A549 treated with CpdA at 1 μM for 4 hours (cell line): ENCODE data around the gene SPN. TPM values are rescaled to one million over a fixed set of nuclear protein-coding genes. Genes with fewer than 3 reads are reported as not detected.

ENCODE experiments used
- total RNA-seq: library from RNA; stranded (reverse); fragments of 200-300 nt; extraction: Qiagen RNA extraction; gene quantifications from 5 replicates; pipeline ENCODE4 v1.2.3, GENCODE V29; 2022; ENCODE audit warnings: low read depth

SPN gene
- 0.01 TPM in 1 of 5 replicates, not detected in the others for total RNA-seq

GRCh38 chr16:29663016-29663806 lies at the start of gene SPN:
Gene SPN (plus strand): TSS chr16:29663247. CDS start chr16:29663729, 482 bp downstream.

GRCh38 chr16:29678691-29679267 lies 15.7 kb downstream of the SPN start, which contains the start of gene QPRT:
Gene QPRT (plus strand): TSS chr16:29679180. CDS start chr16:29679198, 18 bp downstream.

Other genes starting within 250 kb of the SPN start
- gene BOLA2, start 208.9 kb upstream of the SPN start, total RNA-seq, result 17.7 to 33.9 TPM (median 30.6 TPM) in 5 replicates
- 75.2 to 90.9 TPM (median 82.4 TPM) in 5 replicates for gene SLX1B, start 208.7 kb upstream of the SPN start, total RNA-seq
- gene SULT1A4, start 203.3 kb upstream of the SPN start, total RNA-seq, result 32.7 to 44.2 TPM (median 38.5 TPM) in 5 replicates
- 26.0 to 44.3 TPM (median 35.2 TPM) in 5 replicates for gene NPIPB12, start 156.8 kb upstream of the SPN start, total RNA-seq
- gene QPRT, start 15.9 kb downstream of the SPN start, total RNA-seq, result 0.46 to 1.8 TPM (median 0.94 TPM) in 5 replicates
- not detected in 5 replicates for gene C16orf54, start 82.7 kb downstream of the SPN start, total RNA-seq
- not detected in 5 replicates for gene ZG16, start 115.0 kb downstream of the SPN start, total RNA-seq
- 81.9 to 103 TPM (median 93.7 TPM) in 5 replicates for gene KIF22, start 127.5 kb downstream of the SPN start, total RNA-seq
- 155 to 199 TPM (median 183 TPM) in 5 replicates for gene MAZ, start 143.3 kb downstream of the SPN start, total RNA-seq
- gene PRRT2, start 148.9 kb downstream of the SPN start, total RNA-seq, result 0.26 to 0.54 TPM (median 0.46 TPM) in 5 replicates
- 41.2 to 51.3 TPM (median 48.8 TPM) in 5 replicates for gene PAGR1, start 152.9 kb downstream of the SPN start, total RNA-seq
- gene MVP, start 157.2 kb downstream of the SPN start, total RNA-seq, result 110 to 134 TPM (median 125 TPM) in 5 replicates
- 63.2 to 108 TPM (median 103 TPM) in 5 replicates for gene CDIPT, start 200.0 kb downstream of the SPN start, total RNA-seq
- gene SEZ6L2, start 236.3 kb downstream of the SPN start, total RNA-seq, result 16.5 to 25.6 TPM (median 21.2 TPM) in 5 replicates
- gene ASPHD1, start 237.2 kb downstream of the SPN start, total RNA-seq, result 20.9 to 30.7 TPM (median 28.3 TPM) in 5 replicates